ENCODE measurements around the gene GJD3.

GJD3 gene

GRCh38 chr17:40340327-40340726 lies 24.2 kb downstream of the GJD3 start:
- no peak for DNase-seq

GRCh38 chr17:40338941-40339649 lies 25.4 kb downstream of the GJD3 start:
- DNase-seq: no peak

- no peak for DNase-seq
Measured at GRCh38 chr17:40338058-40338457, 26.5 kb downstream of the GJD3 start.

GRCh38 chr17:40337351-40337750 lies 27.2 kb downstream of the GJD3 start:
- DNase-seq: no peak

GRCh38 chr17:40335620-40336019 lies 28.9 kb downstream of the GJD3 start:
- DNase-seq: no peak

- DNase-seq: no peak
Measured at GRCh38 chr17:40333781-40334448, 30.6 kb downstream of the GJD3 start.

GRCh38 chr17:40331743-40332641 lies 32.5 kb downstream of the GJD3 start:
- peak; percentile 81 for DNase-seq

GRCh38 chr17:40330850-40331470 lies 33.6 kb downstream of the GJD3 start:
- no peak for DNase-seq

- DNase-seq: peak; percentile 56
Measured at GRCh38 chr17:40329839-40330794, 34.4 kb downstream of the GJD3 start.

- no peak for DNase-seq
Measured at GRCh38 chr17:40328386-40328766, 36.2 kb downstream of the GJD3 start.

GRCh38 chr17:40327735-40328385 lies 36.7 kb downstream of the GJD3 start:
- no peak for DNase-seq

GRCh38 chr17:40327244-40327729 lies 37.2 kb downstream of the GJD3 start:
- no peak for DNase-seq

GRCh38 chr17:40326832-40327199 lies 37.7 kb downstream of the GJD3 start:
- DNase-seq: no peak

- peak; percentile 9 for DNase-seq
Measured at GRCh38 chr17:40326014-40326831, 38.3 kb downstream of the GJD3 start.

- DNase-seq: no peak
Measured at GRCh38 chr17:40325156-40326013, 39.2 kb downstream of the GJD3 start.

GRCh38 chr17:40323391-40324381 lies 40.9 kb downstream of the GJD3 start:
- no peak for DNase-seq

- DNase-seq: peak; percentile 76
Measured at GRCh38 chr17:40322358-40323315, 41.9 kb downstream of the GJD3 start.

Data from DMS53 (cell line).